Measurements from ENCODE around the gene VSTM4.

VSTM4 gene

DNA sequence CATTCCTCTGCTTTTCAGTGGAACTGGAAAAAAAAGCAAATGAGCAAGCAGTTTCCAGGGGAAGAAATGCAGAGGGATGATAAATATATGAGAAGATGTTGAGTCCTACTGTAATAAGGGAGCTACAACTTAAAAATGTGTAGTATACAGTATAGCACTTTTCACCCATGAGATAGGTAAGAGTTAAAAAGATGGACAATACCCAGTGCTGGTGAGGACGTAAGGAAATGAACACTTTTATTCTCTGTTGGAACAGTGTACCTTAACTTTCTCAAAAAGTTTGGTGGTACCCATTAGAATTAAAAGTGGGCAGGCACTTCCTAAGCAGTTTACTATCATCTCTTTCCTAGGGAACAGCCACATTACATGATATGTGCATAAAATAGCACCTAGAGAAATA is 21.2 kb upstream of the VSTM4 start:
- TF ChIP-seq, protein P1, sequence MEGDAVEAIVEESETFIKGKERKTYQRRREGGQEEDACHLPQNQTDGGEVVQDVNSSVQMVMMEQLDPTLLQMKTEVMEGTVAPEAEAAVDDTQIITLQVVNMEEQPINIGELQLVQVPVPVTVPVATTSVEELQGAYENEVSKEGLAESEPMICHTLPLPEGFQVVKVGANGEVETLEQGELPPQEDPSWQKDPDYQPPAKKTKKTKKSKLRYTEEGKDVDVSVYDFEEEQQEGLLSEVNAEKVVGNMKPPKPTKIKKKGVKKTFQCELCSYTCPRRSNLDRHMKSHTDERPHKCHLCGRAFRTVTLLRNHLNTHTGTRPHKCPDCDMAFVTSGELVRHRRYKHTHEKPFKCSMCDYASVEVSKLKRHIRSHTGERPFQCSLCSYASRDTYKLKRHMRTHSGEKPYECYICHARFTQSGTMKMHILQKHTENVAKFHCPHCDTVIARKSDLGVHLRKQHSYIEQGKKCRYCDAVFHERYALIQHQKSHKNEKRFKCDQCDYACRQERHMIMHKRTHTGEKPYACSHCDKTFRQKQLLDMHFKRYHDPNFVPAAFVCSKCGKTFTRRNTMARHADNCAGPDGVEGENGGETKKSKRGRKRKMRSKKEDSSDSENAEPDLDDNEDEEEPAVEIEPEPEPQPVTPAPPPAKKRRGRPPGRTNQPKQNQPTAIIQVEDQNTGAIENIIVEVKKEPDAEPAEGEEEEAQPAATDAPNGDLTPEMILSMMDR (IDR thresholded peaks at IDR 0.05; ENCODE audit: unreplicated experiment in 3 of 3) = no peak
- peak overlapping the region in 2 of 3 experiments; percentile 4 to 17 for H3K27ac Mint-ChIP-seq
- H3K4me1 Mint-ChIP-seq = peaks cover 47% of the 10 kb centered on the region
- no peak overlapping the region for H3K4me3 Mint-ChIP-seq
- H3K9me3 Mint-ChIP-seq = peaks cover 10% of the 10 kb centered on the region
- no peaks in the 10 kb centered on the region for H3K36me3 Mint-ChIP-seq (ENCODE audit: low read depth)
- H3K27me3 Mint-ChIP-seq (ENCODE audit: low read depth) = peaks cover 7% of the 10 kb centered on the region

DNA sequence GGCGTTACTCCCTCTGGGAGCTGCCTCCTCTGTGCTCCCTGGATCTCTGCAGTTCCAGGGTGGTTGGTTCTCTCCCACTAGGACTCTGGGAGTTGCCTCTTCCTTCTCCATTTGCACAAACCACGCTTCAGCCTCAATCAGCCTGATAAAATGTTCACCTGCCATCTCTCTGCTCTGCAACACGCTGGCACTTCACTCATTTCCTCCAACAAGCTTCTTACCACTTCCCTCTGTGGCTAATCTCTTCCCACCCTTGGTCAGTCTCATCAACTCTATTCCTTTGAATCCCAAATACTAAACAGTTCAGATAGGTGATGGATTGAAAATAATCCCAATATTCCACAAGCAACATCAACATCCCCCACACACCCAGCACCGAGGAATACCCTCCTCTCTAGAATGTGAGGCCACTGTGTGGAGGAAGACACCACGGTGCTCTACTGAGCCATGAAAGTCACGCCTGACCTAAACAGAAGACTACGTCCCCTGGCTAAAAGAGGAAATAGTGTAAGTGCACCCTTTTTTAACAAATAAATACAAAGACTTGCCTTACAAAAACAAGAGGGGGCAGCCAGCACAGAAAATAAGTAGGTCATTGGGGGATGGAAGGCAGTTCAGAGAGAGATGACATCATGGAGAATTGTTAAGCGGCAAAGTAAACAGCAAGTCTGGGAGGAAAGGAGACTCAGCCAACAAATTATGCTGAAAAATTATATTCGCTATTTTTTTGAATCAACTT is 20.4 kb upstream of the VSTM4 start:
- Mint-ChIP-seq H3K27me3 (ENCODE audit: low read depth) (peaks cover 7% of the 10 kb centered on the region), H3K4me1 (peaks cover 47% of the 10 kb centered on the region), H3K4me3 (no peak overlapping the region), H3K9me3 (peaks cover 10% of the 10 kb centered on the region), H3K36me3 (ENCODE audit: low read depth) (no peaks in the 10 kb centered on the region), H3K27ac (peak overlapping the region in 2 of 3 experiments; percentile 33 to 39)
- TF ChIP-seq, protein P1 (IDR thresholded peaks at IDR 0.05; ENCODE audit: unreplicated experiment in 3 of 3) = no peak

DNA sequence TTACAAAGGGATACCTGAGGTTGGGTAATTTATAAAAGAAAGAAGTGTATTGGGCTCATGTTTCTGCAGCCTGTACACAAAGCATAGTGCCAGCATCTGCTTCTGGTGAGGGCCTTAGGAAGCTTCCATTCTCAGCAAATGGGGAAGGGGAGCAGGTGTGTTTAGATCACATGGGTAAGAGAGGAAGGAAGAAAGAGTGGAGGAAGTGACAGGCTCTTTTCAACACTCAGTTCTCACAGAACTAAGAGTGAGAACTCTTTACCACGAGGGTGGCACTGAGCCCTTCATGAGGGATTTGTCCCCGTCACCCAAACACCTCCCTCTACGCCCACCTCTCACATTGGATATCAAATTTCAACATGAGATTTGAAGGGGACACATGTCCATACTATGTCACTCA is 19.0 kb upstream of the VSTM4 start:
- TF ChIP-seq, protein P1 (IDR thresholded peaks at IDR 0.05; ENCODE audit: unreplicated experiment in 3 of 3) = no peak
- peaks cover 7% of the 10 kb centered on the region for H3K27me3 Mint-ChIP-seq (ENCODE audit: low read depth)
- peak overlapping the region in 1 of 3 experiments; percentile 32 for H3K27ac Mint-ChIP-seq
- H3K9me3 Mint-ChIP-seq = peaks cover 11% of the 10 kb centered on the region
- peaks cover 49% of the 10 kb centered on the region for H3K4me1 Mint-ChIP-seq
- no peak overlapping the region for H3K4me3 Mint-ChIP-seq
- no peaks in the 10 kb centered on the region for H3K36me3 Mint-ChIP-seq (ENCODE audit: low read depth)

DNA sequence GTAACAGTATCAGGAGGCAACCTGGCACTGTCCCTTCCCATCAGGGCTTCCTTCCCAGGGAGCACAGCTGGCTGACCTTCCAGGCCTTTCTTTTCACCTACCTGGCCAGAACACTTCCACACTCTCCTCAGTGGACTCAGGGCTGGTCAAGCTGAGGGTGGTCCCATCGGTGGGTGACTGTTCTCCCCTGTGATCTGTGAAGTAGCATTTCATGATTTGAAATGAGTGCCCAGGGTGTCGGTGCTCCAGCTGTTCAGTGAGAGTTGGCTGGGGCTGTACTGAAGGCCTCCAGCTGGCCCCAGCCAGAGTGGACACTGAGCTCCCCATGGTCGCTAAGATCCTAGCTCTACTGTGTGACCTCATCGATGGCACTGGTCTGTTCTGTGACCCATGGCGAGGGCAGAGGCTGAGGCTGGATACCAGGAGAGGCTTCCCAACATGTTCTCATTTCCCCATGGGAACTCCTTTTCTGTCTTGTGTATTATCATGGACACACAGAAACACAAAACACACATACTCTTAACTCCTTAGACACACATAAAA is 18.5 kb upstream of the VSTM4 start, which contains the start of gene FAM170B:
FAM170B (minus strand) TSS at position 316 of the 543 bp plus-strand sequence; CDS start at position 213, 103 bp downstream.
- Mint-ChIP-seq H3K9me3 (peaks cover 13% of the 10 kb centered on the region), H3K36me3 (ENCODE audit: low read depth) (no peaks in the 10 kb centered on the region), H3K27me3 (ENCODE audit: low read depth) (peaks cover 7% of the 10 kb centered on the region), H3K27ac (peak within 1 kb of the TSS in 1 of 3 experiments; percentile 32), H3K4me3 (no peak within 1 kb of the TSS), H3K4me1 (peaks cover 49% of the 10 kb centered on the region)
- TF ChIP-seq, protein P1 (IDR thresholded peaks at IDR 0.05; ENCODE audit: unreplicated experiment in 3 of 3) = no peak

DNA sequence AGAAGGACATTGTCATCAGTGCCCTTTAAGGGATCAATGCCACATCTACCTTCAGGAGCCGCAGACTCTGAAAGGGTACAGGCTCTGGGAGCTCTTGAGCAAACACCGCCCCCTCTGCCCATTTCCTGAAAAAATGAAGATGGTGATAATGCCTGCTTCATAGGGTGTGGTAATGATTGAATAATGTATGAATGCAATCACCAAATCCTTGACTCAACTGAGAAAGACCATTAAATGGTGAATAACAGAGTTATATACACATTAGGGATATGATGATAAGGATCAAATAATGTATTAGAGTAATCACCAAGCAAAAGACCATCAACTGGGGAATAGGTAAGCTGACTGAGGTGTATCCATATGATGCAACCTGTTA is 17.0 kb upstream of the VSTM4 start:
- H3K9me3 Mint-ChIP-seq = peaks cover 17% of the 10 kb centered on the region
- no peaks in the 10 kb centered on the region for H3K36me3 Mint-ChIP-seq (ENCODE audit: low read depth)

More for the DNA sequence above, 17.0 kb upstream of the VSTM4 start:
- H3K4me3 Mint-ChIP-seq = no peak overlapping the region
- H3K4me1 Mint-ChIP-seq = peaks cover 54% of the 10 kb centered on the region
- no peak overlapping the region for H3K27ac Mint-ChIP-seq
- TF ChIP-seq, protein P1 (IDR thresholded peaks at IDR 0.05; ENCODE audit: unreplicated experiment in 3 of 3) = no peak
- H3K27me3 Mint-ChIP-seq (ENCODE audit: low read depth) = peaks cover 7% of the 10 kb centered on the region

All from nephron (organoid).